Endothelial cell of umbilical vein (primary cell): ENCODE data around the gene SLC22A7.

Source experiments
- CTCF ChIP-seq, 2 donors: IDR thresholded peaks; 1 replicate in 1 of 2; 2 replicates in 1 of 2; pipeline ENCODE4 v1.5.1; 2011; ENCODE audit warnings: low read length in 2 of 2, mild to moderate bottlenecking in 2 of 2, moderate library complexity in 2 of 2, control low read depth in 1 of 2, inconsistent platforms in 1 of 2, low read depth in 1 of 2; ENCODE audit not compliant: insufficient read depth in 1 of 2; ENCODE audit errors: extremely low read depth in 1 of 2
- EZH2 ChIP-seq: IDR thresholded peaks from 2 replicates; pipeline ENCODE4 v1.6.1; 2012; ENCODE audit warnings: borderline replicate concordance, low read depth, mild to moderate bottlenecking, moderate library complexity, low read length, inconsistent platforms; ENCODE audit not compliant: severe bottlenecking
- FOS ChIP-seq: IDR thresholded peaks from 2 replicates; pipeline ENCODE4 v1.6.1; 2011; ENCODE audit warnings: mild to moderate bottlenecking, low read length, moderate library complexity, borderline replicate concordance; ENCODE audit not compliant: insufficient read depth
- GATA2 ChIP-seq: IDR thresholded peaks from 2 replicates; pipeline ENCODE4 v1.7.0; 2011; ENCODE audit warnings: low read depth, mild to moderate bottlenecking, moderate library complexity, mixed read lengths, low read length; ENCODE audit not compliant: insufficient read length, insufficient read depth
- JUN ChIP-seq: IDR thresholded peaks from 2 replicates; pipeline ENCODE4 v1.6.1; 2011; ENCODE audit warnings: borderline replicate concordance, low read depth; ENCODE audit not compliant: insufficient read length, insufficient read depth
- MAX ChIP-seq: IDR thresholded peaks from 2 replicates; pipeline ENCODE4 v1.6.1; 2011; ENCODE audit not compliant: insufficient read depth, insufficient read length
- POLR2A ChIP-seq: IDR thresholded peaks from 2 replicates; pipeline ENCODE4 v1.6.1; 2012; ENCODE audit warnings: low read depth, mild to moderate bottlenecking, control low read depth, low read length
- POLR2AphosphoS5 ChIP-seq: IDR thresholded peaks from 2 replicates; pipeline ENCODE4 v1.6.1; 2012; ENCODE audit warnings: low read depth, mild to moderate bottlenecking, control low read depth, low read length, moderate library complexity; ENCODE audit not compliant: insufficient read depth

- TF ChIP-seq CTCF (IDR thresholded peaks at IDR 0.05; ENCODE audit: extremely low read depth in 1 of 2, insufficient read depth in 1 of 2, low read depth in 1 of 2, low read length in 2 of 2), result no peak
- no peak for TF ChIP-seq POLR2A
- TF ChIP-seq POLR2AphosphoS5, result no peak
- no peak for TF ChIP-seq EZH2
- no peak for TF ChIP-seq JUN
- TF ChIP-seq GATA2, result no peak
- TF ChIP-seq MAX, result no peak
- TF ChIP-seq FOS, result no peak
Measured at GRCh38 chr6:43338243-43338642, 40.2 kb downstream of the SLC22A7 start.
